ENCODE results near the gene SOHLH1.

GRCh38 chr9:135690836-135691570, 8.3 kb downstream of the SOHLH1 start:
- TF ChIP-seq POLR2A (IDR thresholded peaks at IDR 0.05; ENCODE audit: low read length) (no peak), GATA1 (IDR thresholded peaks at IDR 0.05; ENCODE audit: low read depth, low read length) (no peak)
